GM23338 (cell line): ENCODE measurements around the gene ANO10. TPM values are rescaled to one million over a fixed set of nuclear protein-coding genes. Genes with fewer than 3 reads are reported as not detected.

Source experiments
- ATAC-seq: fragments of 200-7000 bp; cut with Tn5 transposase; 3 replicates; pipeline ENCODE4 v1.9.1; 2020
- DNase-seq: peaks from one replicate; pipeline ENCODE4 v3.0.0-alpha.2; 2015; ENCODE audit warnings: low spot score
- H2AFZ ChIP-seq: fragments of 200-600 bp; sonication (generic); 2 replicates; pipeline ENCODE4 v1.8.0; 2016; ENCODE audit warnings: antibody characterized with exemption, mild to moderate bottlenecking, moderate library complexity
- H3F3A ChIP-seq: fragments of 200-600 bp; sonication (generic); replicated peaks from 2 replicates; pipeline ENCODE4 v1.8.0; 2017; ENCODE audit warnings: antibody characterized with exemption, mixed run types, low read depth
- H3K27ac ChIP-seq: fragments of 200-600 bp; sonication (generic); 2 replicates; pipeline ENCODE4 v1.6.1; 2016; ENCODE audit warnings: low read depth
- H3K27me3 ChIP-seq: fragments of 200-600 bp; sonication (generic); 2 replicates; pipeline ENCODE4 v1.8.0; 2016; ENCODE audit warnings: mild to moderate bottlenecking, mixed run types, moderate library complexity; ENCODE audit not compliant: insufficient read depth
- H3K36me3 ChIP-seq: fragments of 200-600 bp; sonication (generic); 2 replicates; pipeline ENCODE4 v1.8.0; 2016; ENCODE audit warnings: mild to moderate bottlenecking; ENCODE audit not compliant: insufficient read depth
- H3K4me1 ChIP-seq: fragments of 200-600 bp; sonication (generic); 2 replicates; pipeline ENCODE4 v1.8.0; 2016; ENCODE audit warnings: mild to moderate bottlenecking, moderate library complexity; ENCODE audit not compliant: insufficient read depth
- H3K4me2 ChIP-seq: fragments of 200-600 bp; sonication (generic); 2 replicates; pipeline ENCODE4 v1.7.1; 2017; ENCODE audit warnings: mixed run types
- H3K4me3 ChIP-seq: fragments of 200-600 bp; sonication (generic); 2 replicates; pipeline ENCODE4 v1.6.1; 2016; ENCODE audit warnings: mixed run types
- H3K79me2 ChIP-seq: fragments of 200-600 bp; sonication (generic); replicated peaks from 2 replicates; pipeline ENCODE4 v1.8.0; 2017; ENCODE audit warnings: mild to moderate bottlenecking; ENCODE audit not compliant: insufficient read depth
- H3K9me2 ChIP-seq: fragments of 200-600 bp; sonication (generic); 2 replicates; pipeline ENCODE4 v1.8.0; 2017; ENCODE audit not compliant: insufficient read depth
- H4K20me1 ChIP-seq: fragments of 200-600 bp; sonication (generic); replicated peaks from 2 replicates; pipeline ENCODE4 v1.8.0; 2017; ENCODE audit warnings: mild to moderate bottlenecking; ENCODE audit not compliant: insufficient read depth
- H3K27ac Mint-ChIP-seq: 2 replicates; pipeline ENCODE4 v1.8.0; 2020; ENCODE audit warnings: inconsistent platforms, mild to moderate bottlenecking, moderate library complexity, mixed read lengths
- H3K27me3 Mint-ChIP-seq: 3 replicates; pipeline ENCODE4 v1.8.0; 2022; ENCODE audit warnings: low read depth, mild to moderate bottlenecking, moderate library complexity, mixed read lengths, inconsistent platforms; ENCODE audit not compliant: insufficient read depth, poor library complexity
- H3K36me3 Mint-ChIP-seq: 3 replicates; pipeline ENCODE4 v1.8.0; 2021; ENCODE audit warnings: low read depth, mild to moderate bottlenecking, inconsistent platforms, moderate library complexity, mixed read lengths
- H3K4me1 Mint-ChIP-seq: 3 replicates; pipeline ENCODE4 v1.8.0; 2020; ENCODE audit warnings: mild to moderate bottlenecking, inconsistent platforms, mixed read lengths
- H3K4me3 Mint-ChIP-seq: 3 replicates; pipeline ENCODE4 v1.8.0; 2021; ENCODE audit warnings: moderate library complexity, mild to moderate bottlenecking, inconsistent platforms, mixed read lengths
- H3K9me3 Mint-ChIP-seq: 3 replicates; pipeline ENCODE4 v1.8.0; 2020; ENCODE audit warnings: moderate library complexity, mild to moderate bottlenecking, inconsistent platforms, mixed read lengths
- CREB1 ChIP-seq: fragments of 250-450 bp; sonication (Bioruptor Pico); IDR thresholded peaks from 2 replicates; pipeline ENCODE4 v1.5.0; 2020; ENCODE audit warnings: low read depth, mild to moderate bottlenecking, moderate library complexity
- EZH2 ChIP-seq: fragments of 200-600 bp; sonication (generic); IDR thresholded peaks from one replicate; pipeline ENCODE4 v1.8.0; 2017; ENCODE audit warnings: antibody characterized with exemption, mild to moderate bottlenecking, low read depth; ENCODE audit not compliant: unreplicated experiment
- EZH2phosphoT487 ChIP-seq: fragments of 200-600 bp; sonication (generic); IDR thresholded peaks from one replicate; pipeline ENCODE4 v1.8.1; 2018; ENCODE audit warnings: antibody characterized with exemption; ENCODE audit not compliant: unreplicated experiment
- JUNB ChIP-seq: IDR thresholded peaks from one replicate; pipeline ENCODE4 v1.6.1; 2016; ENCODE audit warnings: antibody characterized with exemption; ENCODE audit not compliant: unreplicated experiment
- NANOG ChIP-seq: IDR thresholded peaks from 2 replicates; pipeline ENCODE4 v1.6.1; 2016; ENCODE audit warnings: antibody characterized with exemption, borderline replicate concordance
- POLR2AphosphoS5 ChIP-seq: IDR thresholded peaks from 2 replicates; pipeline ENCODE4 v1.6.1; 2016; ENCODE audit warnings: antibody characterized with exemption, low read depth
- STAT1 ChIP-seq: IDR thresholded peaks from one replicate; pipeline ENCODE4 v1.6.1; 2016; ENCODE audit warnings: antibody characterized with exemption; ENCODE audit not compliant: unreplicated experiment
- ZNF114 ChIP-seq: fragments of 250-450 bp; sonication (Bioruptor Pico); IDR thresholded peaks from 2 replicates; pipeline ENCODE4 v1.5.0; 2020; ENCODE audit warnings: mild to moderate bottlenecking, moderate library complexity
- ZNF331 ChIP-seq: fragments of 250-450 bp; sonication (Bioruptor Pico); IDR thresholded peaks from 2 replicates; pipeline ENCODE4 v1.5.0; 2020; ENCODE audit warnings: low read depth, mild to moderate bottlenecking, moderate library complexity
- polyA plus RNA-seq: library from polyadenylated mRNA; unstranded; fragments of >200 nt; fragmentation: Nextera tagmentation; extraction: Ambion mirVana; gene quantifications from 2 replicates; pipeline ENCODE4 v1.2.1, GENCODE V29; 2016
- total RNA-seq: library from RNA; depleted of rRNA; stranded (reverse); fragments of >200 nt; shearing (Covaris generic); gene quantifications from 2 replicates; pipeline ENCODE4 v1.2.3, GENCODE V29; 2014
- TF ChIP-seq, protein P1 (sequence below): IDR thresholded peaks from one replicate; pipeline ENCODE4 v1.6.1; 2018; ENCODE audit warnings: antibody characterized with exemption; ENCODE audit not compliant: unreplicated experiment
- TF ChIP-seq, protein P2 (sequence below): IDR thresholded peaks from 2 replicates; pipeline ENCODE4 v1.6.1; 2016; ENCODE audit warnings: antibody characterized with exemption
- TF ChIP-seq, protein P3 (sequence below): fragments of 250-450 bp; sonication (Bioruptor Pico); IDR thresholded peaks from 2 replicates; pipeline ENCODE4 v1.5.0; 2020; ENCODE audit warnings: mild to moderate bottlenecking, moderate library complexity
- TF ChIP-seq, protein P4 (sequence below), 2 experiments: fragments of 200-600 bp in 1 of 2; sonication (generic) in 1 of 2; conservative IDR thresholded peaks; 2 replicates each; pipeline versions ENCODE4 v1.5.1 to v1.6.1; 2016 to 2017; ENCODE audit warnings: antibody characterized with exemption in 2 of 2, low read depth in 2 of 2, mild to moderate bottlenecking in 2 of 2, moderate library complexity in 1 of 2

Gene ANO10
- total and polyA plus RNA-seq, 2 experiments from 2014 or later: 29.2 to 48.1 TPM

DNA sequence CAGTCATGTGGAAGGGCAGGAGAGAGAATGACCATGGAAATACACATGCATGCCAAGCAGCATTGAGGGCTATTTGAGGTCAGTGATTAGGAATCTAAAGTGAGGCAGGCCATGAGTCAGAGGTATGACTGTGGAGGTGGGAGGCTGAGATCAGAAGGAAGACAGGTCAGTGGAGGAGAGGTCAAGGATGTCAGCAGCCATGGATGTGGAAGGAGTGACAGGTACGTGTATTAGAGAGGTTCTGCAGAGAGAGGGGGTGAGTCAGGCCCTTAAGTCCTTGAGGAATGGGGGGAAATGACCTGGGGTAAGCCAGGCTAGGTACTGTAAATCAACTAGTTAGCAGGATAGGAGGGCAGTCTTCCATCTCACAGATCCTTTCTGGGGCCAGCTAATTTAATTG, 166.6 kb downstream of the ANO10 start:
- peaks cover 3% of the 10 kb centered on the region; the same call in 2 of the 3 replicates for H3K36me3 Mint-ChIP-seq
- DNase-seq: no peak
- H3K27ac ChIP-seq: no peak overlapping the region
- peaks cover 12% of the 10 kb centered on the region for H3K9me2 ChIP-seq
- no peak for ATAC-seq
- no peak overlapping the region for H3K4me3 ChIP-seq
- H2AFZ ChIP-seq: no peak overlapping the region
- H3K79me2 ChIP-seq: no peaks in the 10 kb centered on the region
- H3K4me3 Mint-ChIP-seq: no peak overlapping the region
- H3K4me2 ChIP-seq: no peak overlapping the region
- H3K27me3 ChIP-seq: no peaks in the 10 kb centered on the region
- peaks cover 5% of the 10 kb centered on the region; the same call in 1 of the 2 replicates for H3K4me1 ChIP-seq
- no peaks in the 10 kb centered on the region for H3K27me3 Mint-ChIP-seq
- H4K20me1 ChIP-seq: 0 out of 2 replicates have a peak, but pooled peaks cover 3% of the 10 kb centered on the region
- H3F3A ChIP-seq: no peaks in the 10 kb centered on the region
- peaks cover 9% of the 10 kb centered on the region for H3K4me1 Mint-ChIP-seq
- TF ChIP-seq, protein P1, sequence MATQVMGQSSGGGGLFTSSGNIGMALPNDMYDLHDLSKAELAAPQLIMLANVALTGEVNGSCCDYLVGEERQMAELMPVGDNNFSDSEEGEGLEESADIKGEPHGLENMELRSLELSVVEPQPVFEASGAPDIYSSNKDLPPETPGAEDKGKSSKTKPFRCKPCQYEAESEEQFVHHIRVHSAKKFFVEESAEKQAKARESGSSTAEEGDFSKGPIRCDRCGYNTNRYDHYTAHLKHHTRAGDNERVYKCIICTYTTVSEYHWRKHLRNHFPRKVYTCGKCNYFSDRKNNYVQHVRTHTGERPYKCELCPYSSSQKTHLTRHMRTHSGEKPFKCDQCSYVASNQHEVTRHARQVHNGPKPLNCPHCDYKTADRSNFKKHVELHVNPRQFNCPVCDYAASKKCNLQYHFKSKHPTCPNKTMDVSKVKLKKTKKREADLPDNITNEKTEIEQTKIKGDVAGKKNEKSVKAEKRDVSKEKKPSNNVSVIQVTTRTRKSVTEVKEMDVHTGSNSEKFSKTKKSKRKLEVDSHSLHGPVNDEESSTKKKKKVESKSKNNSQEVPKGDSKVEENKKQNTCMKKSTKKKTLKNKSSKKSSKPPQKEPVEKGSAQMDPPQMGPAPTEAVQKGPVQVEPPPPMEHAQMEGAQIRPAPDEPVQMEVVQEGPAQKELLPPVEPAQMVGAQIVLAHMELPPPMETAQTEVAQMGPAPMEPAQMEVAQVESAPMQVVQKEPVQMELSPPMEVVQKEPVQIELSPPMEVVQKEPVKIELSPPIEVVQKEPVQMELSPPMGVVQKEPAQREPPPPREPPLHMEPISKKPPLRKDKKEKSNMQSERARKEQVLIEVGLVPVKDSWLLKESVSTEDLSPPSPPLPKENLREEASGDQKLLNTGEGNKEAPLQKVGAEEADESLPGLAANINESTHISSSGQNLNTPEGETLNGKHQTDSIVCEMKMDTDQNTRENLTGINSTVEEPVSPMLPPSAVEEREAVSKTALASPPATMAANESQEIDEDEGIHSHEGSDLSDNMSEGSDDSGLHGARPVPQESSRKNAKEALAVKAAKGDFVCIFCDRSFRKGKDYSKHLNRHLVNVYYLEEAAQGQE: no peak
- TF ChIP-seq STAT1 (no peak), POLR2AphosphoS5 (no peak), ZNF331 (CRISPR knock-in tag) (no peak), ZNF114 (CRISPR knock-in tag) (no peak), CREB1 (CRISPR knock-in tag) (no peak), EZH2 (no peak), EZH2phosphoT487 (no peak), NANOG (no peak), JUNB (no peak)
- TF ChIP-seq, protein P2, sequence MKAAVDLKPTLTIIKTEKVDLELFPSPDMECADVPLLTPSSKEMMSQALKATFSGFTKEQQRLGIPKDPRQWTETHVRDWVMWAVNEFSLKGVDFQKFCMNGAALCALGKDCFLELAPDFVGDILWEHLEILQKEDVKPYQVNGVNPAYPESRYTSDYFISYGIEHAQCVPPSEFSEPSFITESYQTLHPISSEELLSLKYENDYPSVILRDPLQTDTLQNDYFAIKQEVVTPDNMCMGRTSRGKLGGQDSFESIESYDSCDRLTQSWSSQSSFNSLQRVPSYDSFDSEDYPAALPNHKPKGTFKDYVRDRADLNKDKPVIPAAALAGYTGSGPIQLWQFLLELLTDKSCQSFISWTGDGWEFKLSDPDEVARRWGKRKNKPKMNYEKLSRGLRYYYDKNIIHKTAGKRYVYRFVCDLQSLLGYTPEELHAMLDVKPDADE: no peak
- TF ChIP-seq, protein P3, sequence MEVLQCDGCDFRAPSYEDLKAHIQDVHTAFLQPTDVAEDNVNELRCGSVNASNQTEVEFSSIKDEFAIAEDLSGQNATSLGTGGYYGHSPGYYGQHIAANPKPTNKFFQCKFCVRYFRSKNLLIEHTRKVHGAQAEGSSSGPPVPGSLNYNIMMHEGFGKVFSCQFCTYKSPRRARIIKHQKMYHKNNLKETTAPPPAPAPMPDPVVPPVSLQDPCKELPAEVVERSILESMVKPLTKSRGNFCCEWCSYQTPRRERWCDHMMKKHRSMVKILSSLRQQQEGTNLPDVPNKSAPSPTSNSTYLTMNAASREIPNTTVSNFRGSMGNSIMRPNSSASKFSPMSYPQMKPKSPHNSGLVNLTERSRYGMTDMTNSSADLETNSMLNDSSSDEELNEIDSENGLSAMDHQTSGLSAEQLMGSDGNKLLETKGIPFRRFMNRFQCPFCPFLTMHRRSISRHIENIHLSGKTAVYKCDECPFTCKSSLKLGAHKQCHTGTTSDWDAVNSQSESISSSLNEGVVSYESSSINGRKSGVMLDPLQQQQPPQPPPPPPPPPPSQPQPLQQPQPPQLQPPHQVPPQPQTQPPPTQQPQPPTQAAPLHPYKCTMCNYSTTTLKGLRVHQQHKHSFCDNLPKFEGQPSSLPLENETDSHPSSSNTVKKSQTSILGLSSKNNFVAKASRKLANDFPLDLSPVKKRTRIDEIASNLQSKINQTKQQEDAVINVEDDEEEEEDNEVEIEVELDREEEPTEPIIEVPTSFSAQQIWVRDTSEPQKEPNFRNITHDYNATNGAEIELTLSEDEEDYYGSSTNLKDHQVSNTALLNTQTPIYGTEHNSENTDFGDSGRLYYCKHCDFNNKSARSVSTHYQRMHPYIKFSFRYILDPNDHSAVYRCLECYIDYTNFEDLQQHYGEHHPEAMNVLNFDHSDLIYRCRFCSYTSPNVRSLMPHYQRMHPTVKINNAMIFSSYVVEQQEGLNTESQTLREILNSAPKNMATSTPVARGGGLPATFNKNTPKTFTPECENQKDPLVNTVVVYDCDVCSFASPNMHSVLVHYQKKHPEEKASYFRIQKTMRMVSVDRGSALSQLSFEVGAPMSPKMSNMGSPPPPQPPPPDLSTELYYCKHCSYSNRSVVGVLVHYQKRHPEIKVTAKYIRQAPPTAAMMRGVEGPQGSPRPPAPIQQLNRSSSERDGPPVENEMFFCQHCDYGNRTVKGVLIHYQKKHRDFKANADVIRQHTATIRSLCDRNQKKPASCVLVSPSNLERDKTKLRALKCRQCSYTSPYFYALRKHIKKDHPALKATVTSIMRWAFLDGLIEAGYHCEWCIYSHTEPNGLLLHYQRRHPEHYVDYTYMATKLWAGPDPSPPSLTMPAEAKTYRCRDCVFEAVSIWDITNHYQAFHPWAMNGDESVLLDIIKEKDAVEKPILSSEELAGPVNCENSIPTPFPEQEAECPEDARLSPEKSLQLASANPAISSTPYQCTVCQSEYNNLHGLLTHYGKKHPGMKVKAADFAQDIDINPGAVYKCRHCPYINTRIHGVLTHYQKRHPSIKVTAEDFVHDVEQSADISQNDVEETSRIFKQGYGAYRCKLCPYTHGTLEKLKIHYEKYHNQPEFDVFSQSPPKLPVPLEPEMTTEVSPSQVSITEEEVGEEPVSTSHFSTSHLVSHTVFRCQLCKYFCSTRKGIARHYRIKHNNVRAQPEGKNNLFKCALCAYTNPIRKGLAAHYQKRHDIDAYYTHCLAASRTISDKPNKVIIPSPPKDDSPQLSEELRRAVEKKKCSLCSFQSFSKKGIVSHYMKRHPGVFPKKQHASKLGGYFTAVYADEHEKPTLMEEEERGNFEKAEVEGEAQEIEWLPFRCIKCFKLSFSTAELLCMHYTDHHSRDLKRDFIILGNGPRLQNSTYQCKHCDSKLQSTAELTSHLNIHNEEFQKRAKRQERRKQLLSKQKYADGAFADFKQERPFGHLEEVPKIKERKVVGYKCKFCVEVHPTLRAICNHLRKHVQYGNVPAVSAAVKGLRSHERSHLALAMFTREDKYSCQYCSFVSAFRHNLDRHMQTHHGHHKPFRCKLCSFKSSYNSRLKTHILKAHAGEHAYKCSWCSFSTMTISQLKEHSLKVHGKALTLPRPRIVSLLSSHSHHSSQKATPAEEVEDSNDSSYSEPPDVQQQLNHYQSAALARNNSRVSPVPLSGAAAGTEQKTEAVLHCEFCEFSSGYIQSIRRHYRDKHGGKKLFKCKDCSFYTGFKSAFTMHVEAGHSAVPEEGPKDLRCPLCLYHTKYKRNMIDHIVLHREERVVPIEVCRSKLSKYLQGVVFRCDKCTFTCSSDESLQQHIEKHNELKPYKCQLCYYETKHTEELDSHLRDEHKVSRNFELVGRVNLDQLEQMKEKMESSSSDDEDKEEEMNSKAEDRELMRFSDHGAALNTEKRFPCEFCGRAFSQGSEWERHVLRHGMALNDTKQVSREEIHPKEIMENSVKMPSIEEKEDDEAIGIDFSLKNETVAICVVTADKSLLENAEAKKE (CRISPR knock-in tag): no peak
- TF ChIP-seq, protein P4, sequence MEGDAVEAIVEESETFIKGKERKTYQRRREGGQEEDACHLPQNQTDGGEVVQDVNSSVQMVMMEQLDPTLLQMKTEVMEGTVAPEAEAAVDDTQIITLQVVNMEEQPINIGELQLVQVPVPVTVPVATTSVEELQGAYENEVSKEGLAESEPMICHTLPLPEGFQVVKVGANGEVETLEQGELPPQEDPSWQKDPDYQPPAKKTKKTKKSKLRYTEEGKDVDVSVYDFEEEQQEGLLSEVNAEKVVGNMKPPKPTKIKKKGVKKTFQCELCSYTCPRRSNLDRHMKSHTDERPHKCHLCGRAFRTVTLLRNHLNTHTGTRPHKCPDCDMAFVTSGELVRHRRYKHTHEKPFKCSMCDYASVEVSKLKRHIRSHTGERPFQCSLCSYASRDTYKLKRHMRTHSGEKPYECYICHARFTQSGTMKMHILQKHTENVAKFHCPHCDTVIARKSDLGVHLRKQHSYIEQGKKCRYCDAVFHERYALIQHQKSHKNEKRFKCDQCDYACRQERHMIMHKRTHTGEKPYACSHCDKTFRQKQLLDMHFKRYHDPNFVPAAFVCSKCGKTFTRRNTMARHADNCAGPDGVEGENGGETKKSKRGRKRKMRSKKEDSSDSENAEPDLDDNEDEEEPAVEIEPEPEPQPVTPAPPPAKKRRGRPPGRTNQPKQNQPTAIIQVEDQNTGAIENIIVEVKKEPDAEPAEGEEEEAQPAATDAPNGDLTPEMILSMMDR (conservative IDR thresholded peaks at IDR 0.05; ENCODE audit: low read depth in 2 of 2): no peak
- H3K9me3 Mint-ChIP-seq: no peaks in the 10 kb centered on the region
- H3K27ac Mint-ChIP-seq: no peak overlapping the region
- H3K36me3 ChIP-seq: no peaks in the 10 kb centered on the region
